Colonic mucosa (tissue), 4 donors: Measurements from ENCODE around the gene TFF2. TPM values are rescaled to one million over a fixed set of nuclear protein-coding genes. Genes with fewer than 3 reads are reported as not detected.
A peak's percentile ranks its signal among the peaks of the same experiment; 100 is the strongest.

Experiments
- DNase-seq: peaks from one replicate; pipeline ENCODE4 v3.0.0-alpha.2; 2020
- H3K27ac ChIP-seq: fragments of 200-600 bp; one replicate; pipeline ENCODE4 v1.8.0; 2021
- H3K27me3 ChIP-seq: fragments of 200-600 bp; one replicate; pipeline ENCODE4 v1.8.0; 2021
- H3K36me3 ChIP-seq: fragments of 200-600 bp; one replicate; pipeline ENCODE4 v1.8.0; 2021
- H3K4me1 ChIP-seq: fragments of 200-600 bp; one replicate; pipeline ENCODE4 v1.8.0; 2021; ENCODE audit warnings: mild to moderate bottlenecking
- H3K4me3 ChIP-seq: fragments of 200-600 bp; one replicate; pipeline ENCODE4 v1.8.0; 2021
- H3K9ac ChIP-seq, 2 donors: one replicate each; pipeline ENCODE4 v1.7.0; 2013; ENCODE audit warnings: control low read depth in 2 of 2, low read depth in 2 of 2, low read length in 2 of 2
- H3K9me3 ChIP-seq: fragments of 200-600 bp; one replicate; pipeline ENCODE4 v1.8.0; 2021
- intact Hi-C: fragments of 100-400 bp; cut with DNase I; formaldehyde crosslinking; loops from one replicate; pipeline ENCODE4 v1.14.1; 2022
- total RNA-seq, 2 donors: library from RNA; stranded (reverse); fragmentation: NEBNext Ultra II Directional in 1 of 2; extraction: Animal tissue kit (Norgen Biotek cat#: 25700) in 1 of 2; gene quantifications; one replicate each; pipeline ENCODE4 v1.2.1, GENCODE V29; 2021
- TF ChIP-seq, protein P1 (sequence below): fragments of 200-600 bp; IDR thresholded peaks from one replicate; pipeline ENCODE4 v1.8.0; 2022; ENCODE audit warnings: antibody characterized with exemption, mild to moderate bottlenecking
- donor health status: healthy.
- donor health status: DM: no; HTN: no; CAD: no.
- donor health status: DM: no; HTN: no; CAD: no.

The TFF2 gene
- total RNA-seq, 2 donors from 2014 or later: 2.3 to 2.5 TPM

DNA sequence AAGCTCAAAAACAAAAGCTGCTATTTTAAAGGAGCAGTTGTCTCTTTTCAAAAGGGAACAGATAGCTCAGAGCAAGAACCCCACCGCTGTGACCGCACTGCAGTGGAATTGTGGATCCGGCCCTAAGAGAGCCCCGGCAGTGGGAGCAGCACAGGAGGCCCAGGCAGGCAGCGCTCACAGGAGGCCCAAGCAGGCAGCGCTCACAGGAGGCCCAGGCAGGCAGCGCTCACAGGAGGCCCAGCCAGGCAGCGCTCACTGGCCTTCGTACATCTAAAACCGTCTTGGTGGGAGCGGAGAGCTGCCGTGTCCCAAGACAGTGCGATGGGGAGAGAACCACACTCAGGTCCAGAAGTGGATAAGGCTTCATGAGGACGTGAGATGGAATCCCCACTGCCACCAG lies 39.6 kb downstream of the TFF2 start:
- H3K9me3 ChIP-seq: no peaks in the 10 kb centered on the region
- no peak for DNase-seq
- H3K27ac ChIP-seq: peak overlapping the region; percentile 23
- intact Hi-C loops: no loop called here
- TF ChIP-seq, protein P1, sequence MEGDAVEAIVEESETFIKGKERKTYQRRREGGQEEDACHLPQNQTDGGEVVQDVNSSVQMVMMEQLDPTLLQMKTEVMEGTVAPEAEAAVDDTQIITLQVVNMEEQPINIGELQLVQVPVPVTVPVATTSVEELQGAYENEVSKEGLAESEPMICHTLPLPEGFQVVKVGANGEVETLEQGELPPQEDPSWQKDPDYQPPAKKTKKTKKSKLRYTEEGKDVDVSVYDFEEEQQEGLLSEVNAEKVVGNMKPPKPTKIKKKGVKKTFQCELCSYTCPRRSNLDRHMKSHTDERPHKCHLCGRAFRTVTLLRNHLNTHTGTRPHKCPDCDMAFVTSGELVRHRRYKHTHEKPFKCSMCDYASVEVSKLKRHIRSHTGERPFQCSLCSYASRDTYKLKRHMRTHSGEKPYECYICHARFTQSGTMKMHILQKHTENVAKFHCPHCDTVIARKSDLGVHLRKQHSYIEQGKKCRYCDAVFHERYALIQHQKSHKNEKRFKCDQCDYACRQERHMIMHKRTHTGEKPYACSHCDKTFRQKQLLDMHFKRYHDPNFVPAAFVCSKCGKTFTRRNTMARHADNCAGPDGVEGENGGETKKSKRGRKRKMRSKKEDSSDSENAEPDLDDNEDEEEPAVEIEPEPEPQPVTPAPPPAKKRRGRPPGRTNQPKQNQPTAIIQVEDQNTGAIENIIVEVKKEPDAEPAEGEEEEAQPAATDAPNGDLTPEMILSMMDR: no peak
- H3K27me3 ChIP-seq: peaks cover 7% of the 10 kb centered on the region
- H3K4me1 ChIP-seq: no peaks in the 10 kb centered on the region
- peak overlapping the region in 1 of 2 donors; percentile 70 for H3K9ac ChIP-seq
- no peaks in the 10 kb centered on the region for H3K36me3 ChIP-seq
- no peak overlapping the region for H3K4me3 ChIP-seq

DNA sequence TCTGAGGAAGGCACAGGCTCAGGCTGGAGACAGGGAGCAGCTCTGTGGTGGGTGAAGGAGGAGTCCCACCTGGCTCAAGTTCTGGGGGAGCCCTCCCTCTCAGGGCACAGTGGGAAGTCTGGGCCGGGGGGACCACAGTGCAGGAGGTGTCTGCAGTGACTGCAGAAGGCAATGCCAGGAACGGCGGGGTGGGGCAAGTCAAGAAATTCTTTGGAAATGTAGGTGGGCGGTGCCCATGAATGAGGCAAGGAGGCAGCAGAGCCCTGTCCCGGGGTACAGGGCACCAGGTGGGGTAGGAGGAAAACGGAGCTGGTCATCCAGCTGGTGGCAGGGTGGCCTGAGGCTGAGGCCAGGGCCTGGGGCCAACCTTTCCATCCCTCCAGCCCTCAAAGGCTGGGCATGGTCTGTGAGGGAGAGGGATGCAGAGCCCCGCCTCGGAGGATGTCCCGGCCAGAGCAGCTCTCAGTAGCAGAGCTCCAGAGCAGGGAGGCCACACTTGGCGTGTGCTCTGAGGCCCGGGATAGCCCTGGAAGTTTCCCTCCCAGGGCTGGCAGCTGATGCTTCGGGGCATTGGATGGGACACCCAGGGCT lies 40.3 kb downstream of the TFF2 start:
- peak overlapping the region; percentile 23 for H3K27ac ChIP-seq
- TF ChIP-seq, protein P1: no peak
- no peaks in the 10 kb centered on the region for H3K9me3 ChIP-seq
- intact Hi-C loops: no loop called here
- no peaks in the 10 kb centered on the region for H3K36me3 ChIP-seq
- no peaks in the 10 kb centered on the region for H3K4me1 ChIP-seq
- peaks cover 7% of the 10 kb centered on the region for H3K27me3 ChIP-seq
- H3K9ac ChIP-seq: no peak overlapping the region
- peak; percentile 70 for DNase-seq
- H3K4me3 ChIP-seq: no peak overlapping the region

DNA sequence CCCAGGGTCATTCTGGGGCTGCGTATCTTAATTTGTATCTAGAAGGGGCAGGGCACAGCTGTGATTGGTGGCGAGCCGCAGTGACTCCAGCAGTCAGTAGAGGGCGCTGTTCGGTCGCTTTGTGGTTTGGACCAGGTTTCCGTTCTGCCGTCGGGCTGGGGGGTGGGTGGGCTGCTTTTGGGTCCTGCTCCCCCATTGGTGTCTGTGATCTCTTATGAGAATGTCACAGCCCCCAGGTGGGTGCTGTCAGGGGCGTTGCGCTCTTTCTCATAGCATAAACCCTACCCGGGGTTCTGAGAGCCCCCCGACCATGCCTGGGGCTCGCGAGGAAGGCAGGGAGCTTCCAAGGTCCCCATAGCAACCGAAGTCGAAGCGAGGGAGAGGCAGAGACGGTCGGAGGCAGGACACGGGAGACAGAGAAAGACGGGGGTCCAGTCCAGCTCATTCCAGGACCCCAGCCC lies 41.0 kb downstream of the TFF2 start:
- H3K4me1 ChIP-seq: no peaks in the 10 kb centered on the region
- no peaks in the 10 kb centered on the region for H3K36me3 ChIP-seq
- TF ChIP-seq, protein P1: peak; percentile 69
- no peak overlapping the region for H3K4me3 ChIP-seq
- H3K27me3 ChIP-seq: peaks cover 7% of the 10 kb centered on the region
- peak overlapping the region; percentile 23 for H3K27ac ChIP-seq
- H3K9ac ChIP-seq: no peak overlapping the region
- no peaks in the 10 kb centered on the region for H3K9me3 ChIP-seq
- intact Hi-C loops: loop anchor here (2.0 kb wide), 2 partner anchors 71 to 139 kb away; no protein-coding TSS in a partner anchor
- peak; percentile 85 for DNase-seq

DNA sequence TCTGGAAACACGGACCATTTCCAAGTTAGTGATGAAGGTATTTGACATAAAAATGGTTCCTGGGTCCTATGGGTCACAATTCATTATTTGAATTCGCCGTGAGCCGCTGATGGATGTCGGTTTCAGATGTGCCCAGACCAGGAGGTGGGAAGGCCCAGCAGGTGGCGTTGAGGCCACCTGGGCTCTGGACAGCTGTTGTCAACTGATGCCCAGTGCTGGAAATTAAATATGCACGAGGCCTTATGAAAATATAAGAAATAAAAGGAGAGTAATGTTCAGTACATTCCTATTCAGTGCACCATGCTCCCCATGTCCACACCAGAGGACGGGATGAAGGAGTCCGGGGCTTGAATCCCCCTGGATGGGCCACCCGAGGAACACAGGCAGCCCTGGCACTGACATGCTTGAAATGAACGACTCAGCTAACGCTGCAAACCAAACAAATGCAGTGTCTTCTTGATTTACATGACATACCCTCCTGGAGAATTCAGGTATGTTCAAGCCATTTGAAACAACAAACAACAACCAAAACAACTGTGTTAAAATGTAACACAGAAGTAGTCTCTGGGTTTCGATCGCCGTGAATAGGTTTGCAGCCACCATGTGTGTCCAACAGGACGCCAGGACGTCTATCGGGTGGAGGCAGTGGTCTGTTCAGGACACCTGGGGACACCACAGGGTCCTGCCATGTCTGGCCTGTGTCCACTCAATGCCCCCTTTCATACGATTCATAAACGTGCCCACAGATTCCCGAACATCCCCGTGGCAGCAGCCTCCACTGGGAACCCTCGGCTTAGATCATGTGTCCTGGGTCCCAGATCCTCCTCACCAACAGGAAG lies 41.7 kb downstream of the TFF2 start:
- peaks cover 7% of the 10 kb centered on the region for H3K27me3 ChIP-seq
- TF ChIP-seq, protein P1: peak; percentile 28
- H3K4me3 ChIP-seq: no peak overlapping the region
- H3K36me3 ChIP-seq: no peaks in the 10 kb centered on the region
- no peak overlapping the region for H3K27ac ChIP-seq
- no peak for DNase-seq
- H3K4me1 ChIP-seq: no peaks in the 10 kb centered on the region
- intact Hi-C loops: loop anchor here (2.0 kb wide), 2 partner anchors 72 to 140 kb away; no protein-coding TSS in a partner anchor
- no peaks in the 10 kb centered on the region for H3K9me3 ChIP-seq
- no peak overlapping the region for H3K9ac ChIP-seq

DNA sequence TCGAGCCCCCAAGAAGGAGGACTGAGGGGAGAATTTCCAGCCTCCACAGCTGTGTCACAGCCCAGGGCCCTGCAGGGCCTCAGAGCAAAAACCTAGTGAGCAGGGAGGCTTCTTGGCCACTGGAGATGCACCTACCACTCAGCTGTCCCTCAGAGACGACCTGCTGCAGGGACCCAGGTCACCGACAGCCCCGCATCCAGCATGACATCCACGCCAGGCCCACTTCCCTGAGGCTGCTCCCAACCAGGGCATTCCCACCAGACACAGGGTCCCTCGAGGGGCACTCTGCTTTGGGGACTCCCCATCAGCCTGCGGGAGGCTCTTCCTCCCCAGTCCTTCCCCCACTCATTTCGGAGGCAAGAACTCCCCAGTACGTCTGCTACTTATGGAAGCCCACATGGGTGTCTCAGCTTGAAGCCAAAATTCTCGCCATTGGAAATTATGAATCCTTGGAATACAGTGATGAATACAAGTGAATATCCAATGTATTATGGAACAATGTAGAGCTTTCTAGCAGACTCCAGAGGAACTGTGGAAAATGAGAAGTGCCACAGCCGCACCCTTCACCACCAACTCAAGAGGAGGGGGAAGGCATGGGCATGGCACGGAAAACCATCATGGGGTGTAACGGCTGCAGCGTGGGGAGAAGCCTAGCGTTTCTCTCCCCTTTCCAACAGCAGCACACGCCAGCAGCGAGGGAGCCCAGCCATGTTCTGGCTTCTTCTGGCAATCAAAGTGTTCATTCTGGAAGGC lies 42.5 kb downstream of the TFF2 start:
- Histone ChIP-seq H3K4me1 (no peaks in the 10 kb centered on the region), H3K4me3 (no peak overlapping the region), H3K27ac (no peak overlapping the region), H3K36me3 (no peaks in the 10 kb centered on the region), H3K27me3 (peaks cover 7% of the 10 kb centered on the region), H3K9ac (no peak overlapping the region), H3K9me3 (no peaks in the 10 kb centered on the region)
- intact Hi-C loops: loop anchor here (2.0 kb wide), 2 partner anchors 72 to 140 kb away; no protein-coding TSS in a partner anchor
- TF ChIP-seq, protein P1: no peak
- DNase-seq: no peak
